Astrocyte (in vitro differentiated cells and primary cell): ENCODE data around the gene ANTXR1. TPM values are rescaled to one million over a fixed set of nuclear protein-coding genes. Genes with fewer than 3 reads are reported as not detected.

Source experiments
- DNase-seq: peaks from one replicate; pipeline ENCODE4 v3.0.0-alpha.2; 2010; ENCODE audit warnings: low read depth
- FAIRE-seq: peaks from 2 replicates; lab custom pipeline; 2011; peaks lifted over from hg19 to GRCh38; lab: Jason Lieb, UNC
- H2AFZ ChIP-seq: 2 replicates; pipeline ENCODE4 v1.6.0; 2012; ENCODE audit warnings: low read depth, low read length, inconsistent platforms
- H3K27ac ChIP-seq: 2 replicates; pipeline ENCODE4 v1.5.1; 2011; ENCODE audit warnings: low read depth, low read length, inconsistent platforms
- H3K27me3 ChIP-seq: 2 replicates; pipeline ENCODE4 v1.6.0; 2011; ENCODE audit warnings: low read length, inconsistent platforms; ENCODE audit not compliant: insufficient read depth
- H3K36me3 ChIP-seq: 2 replicates; pipeline ENCODE4 v1.5.1; 2011; ENCODE audit warnings: low read length, inconsistent platforms; ENCODE audit not compliant: insufficient read depth
- H3K4me1 ChIP-seq: 2 replicates; pipeline ENCODE4 v1.5.1; 2011; ENCODE audit warnings: low read length, inconsistent platforms; ENCODE audit not compliant: insufficient read depth
- H3K4me2 ChIP-seq: 2 replicates; pipeline ENCODE4 v1.6.0; 2012; ENCODE audit warnings: low read length, inconsistent platforms
- H3K4me3 ChIP-seq: 2 replicates; pipeline ENCODE4 v1.5.1; 2011; ENCODE audit warnings: low read depth, mild to moderate bottlenecking, low read length, inconsistent platforms; ENCODE audit not compliant: insufficient read depth
- H3K79me2 ChIP-seq: 2 replicates; pipeline ENCODE4 v1.6.0; 2012; ENCODE audit warnings: mild to moderate bottlenecking, low read length, inconsistent platforms; ENCODE audit not compliant: insufficient read depth
- H3K9ac ChIP-seq: 2 replicates; pipeline ENCODE4 v1.6.0; 2012; ENCODE audit warnings: mild to moderate bottlenecking, low read length, inconsistent platforms
- H3K9me3 ChIP-seq: 2 replicates; pipeline ENCODE4 v1.5.1; 2012; ENCODE audit warnings: low read depth, mild to moderate bottlenecking, low read length, inconsistent platforms; ENCODE audit not compliant: insufficient read depth
- H4K20me1 ChIP-seq: 2 replicates; pipeline ENCODE4 v1.6.0; 2012; ENCODE audit warnings: low read length, inconsistent platforms; ENCODE audit not compliant: insufficient read depth
- H3K27ac Mint-ChIP-seq: one replicate; pipeline ENCODE4 v1.8.0; 2021; ENCODE audit warnings: mild to moderate bottlenecking, mixed read lengths; ENCODE audit not compliant: unreplicated experiment
- H3K27me3 Mint-ChIP-seq: one replicate; pipeline ENCODE4 v1.8.0; 2021; ENCODE audit warnings: low read depth, mixed read lengths; ENCODE audit not compliant: unreplicated experiment
- H3K36me3 Mint-ChIP-seq: one replicate; pipeline ENCODE4 v1.8.0; 2021; ENCODE audit warnings: low read depth, mixed read lengths; ENCODE audit not compliant: unreplicated experiment
- H3K4me1 Mint-ChIP-seq: one replicate; pipeline ENCODE4 v1.8.0; 2021; ENCODE audit warnings: low read depth, mixed read lengths; ENCODE audit not compliant: unreplicated experiment
- H3K4me3 Mint-ChIP-seq: one replicate; pipeline ENCODE4 v1.8.0; 2021; ENCODE audit warnings: mild to moderate bottlenecking, moderate library complexity, mixed read lengths; ENCODE audit not compliant: unreplicated experiment
- H3K9me3 Mint-ChIP-seq: one replicate; pipeline ENCODE4 v1.8.0; 2021; ENCODE audit warnings: mild to moderate bottlenecking, mixed read lengths; ENCODE audit not compliant: unreplicated experiment
- EZH2 ChIP-seq: IDR thresholded peaks from 2 replicates; pipeline ENCODE4 v1.6.1; 2012; ENCODE audit warnings: mild to moderate bottlenecking, low read length, inconsistent platforms; ENCODE audit not compliant: insufficient read depth
- total RNA-seq: library from RNA; stranded (reverse); gene quantifications from 2 replicates; pipeline ENCODE4 v1.2.1, GENCODE V29; 2021
- TF ChIP-seq, protein P1 (sequence below): IDR thresholded peaks from 2 replicates; pipeline ENCODE4 v1.5.1; 2011; ENCODE audit warnings: low read depth, mild to moderate bottlenecking, inconsistent platforms, low read length, moderate library complexity; ENCODE audit not compliant: insufficient read depth

The ANTXR1 gene
- total RNA-seq, 1 donor from 2014 or later = 67.8 TPM

DNA sequence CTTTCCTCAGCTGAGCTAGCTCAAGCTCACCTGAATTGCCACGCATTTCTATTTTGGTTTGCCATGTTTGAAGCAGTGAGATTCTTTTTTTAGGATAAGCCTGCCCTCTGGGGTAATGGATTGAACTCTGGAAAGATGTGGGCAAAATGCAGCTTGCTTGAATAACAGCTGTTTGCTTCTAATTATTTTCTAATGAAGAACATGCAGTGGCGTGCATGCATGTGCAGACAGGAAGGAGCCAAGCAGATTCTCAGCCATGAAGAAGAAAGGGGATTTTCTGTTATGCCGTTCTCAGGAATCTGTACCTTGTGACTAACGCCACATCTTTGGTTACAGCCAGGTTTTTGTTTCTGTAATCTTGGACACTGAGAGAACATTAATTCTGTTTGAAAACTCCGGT is 171.2 kb downstream of the ANTXR1 start:
- no peak overlapping the region for H3K27ac ChIP-seq
- Mint-ChIP-seq H3K9me3 (no peaks in the 10 kb centered on the region), H3K27me3 (peaks cover 2% of the 10 kb centered on the region), H3K27ac (no peak overlapping the region), H3K4me3 (no peak overlapping the region), H3K4me1 (peaks cover 43% of the 10 kb centered on the region), H3K36me3 (peaks cover 31% of the 10 kb centered on the region)
- FAIRE-seq (peak; percentile 74), DNase-seq (no peak)
- H3K9ac ChIP-seq = no peak overlapping the region
- no peaks in the 10 kb centered on the region for H3K79me2 ChIP-seq
- peaks cover 16% of the 10 kb centered on the region for H3K36me3 ChIP-seq
- no peaks in the 10 kb centered on the region for H3K9me3 ChIP-seq
- peaks cover 7% of the 10 kb centered on the region for H3K4me1 ChIP-seq
- H2AFZ ChIP-seq = no peak overlapping the region
- no peaks in the 10 kb centered on the region for H4K20me1 ChIP-seq
- no peak overlapping the region for H3K4me3 ChIP-seq
- no peaks in the 10 kb centered on the region for H3K27me3 ChIP-seq
- no peak overlapping the region for H3K4me2 ChIP-seq
- TF ChIP-seq EZH2 = no peak
- TF ChIP-seq, protein P1, sequence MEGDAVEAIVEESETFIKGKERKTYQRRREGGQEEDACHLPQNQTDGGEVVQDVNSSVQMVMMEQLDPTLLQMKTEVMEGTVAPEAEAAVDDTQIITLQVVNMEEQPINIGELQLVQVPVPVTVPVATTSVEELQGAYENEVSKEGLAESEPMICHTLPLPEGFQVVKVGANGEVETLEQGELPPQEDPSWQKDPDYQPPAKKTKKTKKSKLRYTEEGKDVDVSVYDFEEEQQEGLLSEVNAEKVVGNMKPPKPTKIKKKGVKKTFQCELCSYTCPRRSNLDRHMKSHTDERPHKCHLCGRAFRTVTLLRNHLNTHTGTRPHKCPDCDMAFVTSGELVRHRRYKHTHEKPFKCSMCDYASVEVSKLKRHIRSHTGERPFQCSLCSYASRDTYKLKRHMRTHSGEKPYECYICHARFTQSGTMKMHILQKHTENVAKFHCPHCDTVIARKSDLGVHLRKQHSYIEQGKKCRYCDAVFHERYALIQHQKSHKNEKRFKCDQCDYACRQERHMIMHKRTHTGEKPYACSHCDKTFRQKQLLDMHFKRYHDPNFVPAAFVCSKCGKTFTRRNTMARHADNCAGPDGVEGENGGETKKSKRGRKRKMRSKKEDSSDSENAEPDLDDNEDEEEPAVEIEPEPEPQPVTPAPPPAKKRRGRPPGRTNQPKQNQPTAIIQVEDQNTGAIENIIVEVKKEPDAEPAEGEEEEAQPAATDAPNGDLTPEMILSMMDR = no peak

DNA sequence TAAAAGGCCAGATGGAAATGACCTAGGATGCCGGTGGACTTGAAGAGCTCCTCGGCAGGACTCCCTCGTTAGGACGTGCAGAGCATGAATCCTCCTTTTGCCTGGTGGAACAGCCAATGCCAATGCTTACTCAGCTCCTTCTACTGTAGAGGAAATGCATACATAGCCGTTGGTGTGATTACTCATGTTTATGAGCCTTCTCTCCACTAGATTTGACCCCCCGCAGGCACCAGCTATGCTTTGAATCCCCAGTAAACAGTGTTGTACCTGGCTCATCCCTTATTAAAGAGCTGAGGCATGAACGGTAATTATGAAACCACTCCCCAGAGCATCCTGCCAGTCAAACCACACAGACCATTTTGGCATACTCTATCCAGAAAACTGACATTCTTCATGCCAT is 172.8 kb downstream of the ANTXR1 start:
- no peak for TF ChIP-seq EZH2
- TF ChIP-seq, protein P1 = no peak
- no peaks in the 10 kb centered on the region for H4K20me1 ChIP-seq
- no peak overlapping the region for H3K4me3 ChIP-seq
- Mint-ChIP-seq H3K27me3 (peaks cover 7% of the 10 kb centered on the region), H3K9me3 (peaks cover 3% of the 10 kb centered on the region), H3K36me3 (peaks cover 31% of the 10 kb centered on the region), H3K4me3 (no peak overlapping the region), H3K4me1 (peaks cover 36% of the 10 kb centered on the region), H3K27ac (peak overlapping the region; percentile 38)
- H3K9me3 ChIP-seq = no peaks in the 10 kb centered on the region
- DNase-seq (no peak), FAIRE-seq (peak; percentile 60)
- peak overlapping the region; percentile 17 for H3K4me2 ChIP-seq
- H3K4me1 ChIP-seq = peaks cover 7% of the 10 kb centered on the region
- H3K79me2 ChIP-seq = no peaks in the 10 kb centered on the region
- no peaks in the 10 kb centered on the region for H3K27me3 ChIP-seq
- no peak overlapping the region for H3K27ac ChIP-seq
- no peak overlapping the region for H3K9ac ChIP-seq
- H3K36me3 ChIP-seq = peaks cover 16% of the 10 kb centered on the region
- H2AFZ ChIP-seq = no peak overlapping the region

DNA sequence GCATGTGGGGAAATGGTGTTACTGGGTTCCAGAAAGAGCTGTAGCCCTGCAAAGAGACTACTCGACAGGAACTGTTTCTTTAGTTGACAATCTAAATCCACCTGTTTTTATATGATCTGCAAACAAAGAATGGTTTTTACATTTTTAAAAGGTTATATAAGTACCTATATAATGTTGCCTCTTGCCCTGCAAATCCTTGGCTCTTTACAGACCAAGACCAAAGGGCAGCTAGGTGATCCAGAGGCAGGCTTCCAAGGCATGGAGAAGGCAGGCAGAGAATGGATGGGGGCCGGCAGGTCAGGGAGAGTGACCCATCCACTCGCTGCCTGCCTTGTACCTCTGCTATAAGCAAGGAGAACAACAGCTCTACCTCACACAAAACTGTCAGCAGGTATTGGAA is 173.6 kb downstream of the ANTXR1 start:
- Histone ChIP-seq H3K27ac (no peak overlapping the region), H3K4me3 (no peak overlapping the region), H3K27me3 (no peaks in the 10 kb centered on the region), H3K9me3 (no peaks in the 10 kb centered on the region), H3K4me2 (no peak overlapping the region), H3K9ac (no peak overlapping the region), H2AFZ (no peak overlapping the region), H3K36me3 (peaks cover 16% of the 10 kb centered on the region), H3K4me1 (peaks cover 7% of the 10 kb centered on the region), H3K79me2 (no peaks in the 10 kb centered on the region), H4K20me1 (no peaks in the 10 kb centered on the region)
- FAIRE-seq (no peak), DNase-seq (no peak)
- H3K4me3 Mint-ChIP-seq = no peak overlapping the region
- peaks cover 3% of the 10 kb centered on the region for H3K9me3 Mint-ChIP-seq
- no peak overlapping the region for H3K27ac Mint-ChIP-seq
- TF ChIP-seq, protein P1 = no peak
- no peak for TF ChIP-seq EZH2
- peaks cover 31% of the 10 kb centered on the region for H3K4me1 Mint-ChIP-seq
- peaks cover 31% of the 10 kb centered on the region for H3K36me3 Mint-ChIP-seq
- peaks cover 7% of the 10 kb centered on the region for H3K27me3 Mint-ChIP-seq
